GM12872 (cell line): ENCODE data around the gene LAMTOR2.

Experiments
- TF ChIP-seq, protein P1 (sequence below): IDR thresholded peaks from 3 replicates; pipeline ENCODE4 v1.5.1; 2011; ENCODE audit warnings: low read depth, mild to moderate bottlenecking, low read length, moderate library complexity; ENCODE audit not compliant: insufficient read depth

LAMTOR2 gene

DNA sequence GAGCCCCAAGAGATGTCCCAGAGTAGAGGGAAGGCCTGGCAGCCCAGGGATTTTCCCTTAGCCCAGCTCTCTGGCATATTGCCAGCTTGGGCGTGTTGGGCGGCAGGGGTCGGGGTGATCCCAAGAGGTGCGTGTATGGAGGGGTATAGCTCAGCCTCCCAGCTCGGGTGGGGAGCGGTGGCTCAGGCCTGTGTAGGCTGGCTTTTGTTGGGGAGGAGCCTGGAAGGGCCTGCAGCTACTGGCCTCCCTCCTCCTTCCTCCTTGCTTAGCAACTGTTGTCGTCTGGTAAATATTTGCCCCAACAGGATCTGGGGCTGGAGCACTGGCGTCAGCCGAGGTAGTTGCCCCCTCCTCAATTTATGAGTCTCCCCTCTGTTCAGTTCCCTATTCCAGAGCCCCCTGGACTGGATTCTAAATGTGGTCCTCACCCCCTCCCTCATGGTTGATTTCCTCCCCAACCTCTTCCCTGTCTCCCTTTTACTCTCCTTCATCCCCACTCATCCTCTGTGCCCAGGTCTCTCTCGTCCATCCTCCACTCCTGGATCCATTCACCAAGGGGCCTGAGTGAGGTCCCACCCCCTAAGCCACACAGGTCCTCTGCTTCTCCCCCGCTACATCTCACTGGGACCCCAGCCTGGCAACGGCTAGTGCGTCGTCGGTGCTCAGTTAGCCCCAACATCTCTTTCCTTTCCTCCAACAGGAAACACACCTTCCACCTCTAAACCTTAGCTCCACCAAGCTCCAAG lies 49.7 kb downstream of the LAMTOR2 start:
- TF ChIP-seq, protein P1, sequence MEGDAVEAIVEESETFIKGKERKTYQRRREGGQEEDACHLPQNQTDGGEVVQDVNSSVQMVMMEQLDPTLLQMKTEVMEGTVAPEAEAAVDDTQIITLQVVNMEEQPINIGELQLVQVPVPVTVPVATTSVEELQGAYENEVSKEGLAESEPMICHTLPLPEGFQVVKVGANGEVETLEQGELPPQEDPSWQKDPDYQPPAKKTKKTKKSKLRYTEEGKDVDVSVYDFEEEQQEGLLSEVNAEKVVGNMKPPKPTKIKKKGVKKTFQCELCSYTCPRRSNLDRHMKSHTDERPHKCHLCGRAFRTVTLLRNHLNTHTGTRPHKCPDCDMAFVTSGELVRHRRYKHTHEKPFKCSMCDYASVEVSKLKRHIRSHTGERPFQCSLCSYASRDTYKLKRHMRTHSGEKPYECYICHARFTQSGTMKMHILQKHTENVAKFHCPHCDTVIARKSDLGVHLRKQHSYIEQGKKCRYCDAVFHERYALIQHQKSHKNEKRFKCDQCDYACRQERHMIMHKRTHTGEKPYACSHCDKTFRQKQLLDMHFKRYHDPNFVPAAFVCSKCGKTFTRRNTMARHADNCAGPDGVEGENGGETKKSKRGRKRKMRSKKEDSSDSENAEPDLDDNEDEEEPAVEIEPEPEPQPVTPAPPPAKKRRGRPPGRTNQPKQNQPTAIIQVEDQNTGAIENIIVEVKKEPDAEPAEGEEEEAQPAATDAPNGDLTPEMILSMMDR: no peak

DNA sequence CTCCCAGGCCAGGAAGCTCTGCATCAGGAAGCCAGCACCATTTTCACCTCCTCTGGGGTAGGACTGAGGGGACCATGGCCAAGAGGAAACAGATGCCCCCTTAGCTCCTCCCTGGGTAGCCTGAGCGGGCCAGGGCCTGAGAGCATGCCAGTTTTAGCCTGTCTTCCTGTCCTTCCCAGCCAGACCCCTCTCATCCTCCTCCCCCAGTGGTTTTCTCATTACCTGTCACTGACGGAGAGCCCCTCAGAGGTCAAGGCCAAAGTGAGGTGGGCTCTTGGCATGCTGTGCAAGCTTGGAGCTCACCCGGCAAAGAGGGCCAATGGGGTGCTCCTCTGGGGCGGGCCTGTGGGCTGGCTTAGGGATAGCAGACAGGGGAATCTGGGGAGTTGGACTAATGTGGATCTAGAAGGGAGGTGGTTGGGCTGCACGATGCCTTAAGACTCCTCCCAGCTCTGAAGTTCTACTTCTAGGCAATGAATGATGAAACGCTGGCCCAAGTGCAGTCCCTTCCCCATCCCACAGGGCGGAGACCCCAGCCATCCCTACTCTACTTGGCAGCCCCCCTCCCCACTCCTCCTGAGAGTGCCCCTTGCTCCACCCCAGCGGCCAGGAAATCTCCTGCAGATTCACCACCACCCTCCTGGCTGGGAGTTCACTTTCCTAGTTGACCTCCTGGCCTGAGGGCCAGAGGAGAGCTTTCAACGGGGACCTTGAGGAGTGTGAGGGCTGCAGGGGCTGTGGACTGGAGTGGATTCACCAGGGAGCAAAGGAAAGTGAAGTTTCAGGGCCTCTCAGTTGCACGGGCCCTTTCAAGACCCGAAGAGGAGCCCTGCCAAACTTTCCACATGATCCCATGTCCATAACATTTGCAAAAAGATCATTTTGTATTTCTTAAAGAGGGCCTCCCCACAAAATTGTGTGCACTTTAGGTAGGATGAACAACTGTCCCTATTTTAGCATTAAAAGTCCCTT lies 50.6 kb downstream of the LAMTOR2 start:
- TF ChIP-seq, protein P1: no peak

GRCh38 chr1:156106624-156107488 lies 52.3 kb downstream of the LAMTOR2 start:
- TF ChIP-seq, protein P1: no peak

DNA sequence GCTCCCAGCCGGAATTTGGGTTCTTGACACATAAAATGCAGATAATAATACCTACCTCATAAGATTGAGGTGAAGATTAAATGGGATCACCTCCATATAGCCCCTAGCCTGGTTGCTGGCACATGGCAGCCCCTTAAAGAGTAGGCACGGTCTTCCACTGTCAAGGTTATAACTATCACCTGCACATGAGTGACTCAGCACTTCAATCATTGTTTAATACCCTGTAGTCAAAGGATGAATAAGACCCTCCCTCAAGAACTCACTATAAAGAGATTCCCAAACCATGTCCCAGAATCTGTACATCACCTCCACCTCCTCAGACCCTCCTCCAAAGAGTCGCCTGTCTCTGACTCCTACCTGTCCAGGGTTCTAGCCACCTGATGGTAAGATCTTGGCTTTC lies 53.5 kb downstream of the LAMTOR2 start:
- TF ChIP-seq, protein P1: no peak
